GM21528 (cell line): ENCODE results near the gene AFAP1L2.
"Not testable (repeated sequence)": the region's sequence is repeated elsewhere in the genome, so short reads cannot be mapped to it uniquely, and the experiment has no call there.

Experiments
- ATAC-seq: cut with Tn5 transposase; IDR thresholded peaks from one replicate; pipeline ENCODE4 v1.9.1; 2021; ENCODE audit warnings: mild to moderate bottlenecking, moderate library complexity; ENCODE audit not compliant: unreplicated experiment, low FRiP score

The AFAP1L2 gene

GRCh38 chr10:114342976-114343375 lies 61.3 kb downstream of the AFAP1L2 start:
- no peak for ATAC-seq

- no peak for ATAC-seq
Observed at GRCh38 chr10:114340816-114341215, 63.5 kb downstream of the AFAP1L2 start.

GRCh38 chr10:114337510-114338462 lies 66.5 kb downstream of the AFAP1L2 start:
- no peak for ATAC-seq

- ATAC-seq = no peak
Observed at GRCh38 chr10:114336823-114337509, 67.3 kb downstream of the AFAP1L2 start.

GRCh38 chr10:114335614-114336013 lies 68.7 kb downstream of the AFAP1L2 start:
- ATAC-seq = no peak

GRCh38 chr10:114334301-114334700 lies 70.0 kb downstream of the AFAP1L2 start:
- ATAC-seq = no peak

GRCh38 chr10:114333441-114333840 lies 70.9 kb downstream of the AFAP1L2 start:
- ATAC-seq = not testable (repeated sequence)

- ATAC-seq = no peak
Observed at GRCh38 chr10:114332301-114333192, 71.8 kb downstream of the AFAP1L2 start.

- no peak for ATAC-seq
Observed at GRCh38 chr10:114329634-114330365, 74.5 kb downstream of the AFAP1L2 start.

- ATAC-seq = no peak
Observed at GRCh38 chr10:114328874-114329273, 75.4 kb downstream of the AFAP1L2 start.

GRCh38 chr10:114328441-114328812 lies 75.9 kb downstream of the AFAP1L2 start:
- ATAC-seq = no peak

- ATAC-seq = no peak
Observed at GRCh38 chr10:114327537-114328440, 76.5 kb downstream of the AFAP1L2 start.

- no peak for ATAC-seq
Observed at GRCh38 chr10:114326795-114327194, 77.5 kb downstream of the AFAP1L2 start.

- no peak for ATAC-seq
Observed at GRCh38 chr10:114323023-114323422, 81.3 kb downstream of the AFAP1L2 start.

- ATAC-seq = no peak
Observed at GRCh38 chr10:114322344-114322743, 82.0 kb downstream of the AFAP1L2 start.

GRCh38 chr10:114320249-114321116 lies 83.8 kb downstream of the AFAP1L2 start:
- ATAC-seq = no peak

GRCh38 chr10:114319406-114320248 lies 84.7 kb downstream of the AFAP1L2 start:
- no peak for ATAC-seq
